Right renal pelvis (tissue), 4 donors: ENCODE measurements around the gene PIGQ. TPM values are rescaled to one million over a fixed set of nuclear protein-coding genes. Genes with fewer than 3 reads are reported as not detected.
"Not testable (repeated sequence)": the region's sequence is repeated elsewhere in the genome, so short reads cannot be mapped to it uniquely, and the experiment has no call there.

ENCODE experiments used
- DNase-seq, 4 donors: peaks; one replicate each; pipeline ENCODE4 v3.0.0-alpha.2; 2013; ENCODE audit warnings: low read depth in 4 of 4, low spot score in 3 of 4, missing footprints in 1 of 4
- polyA plus RNA-seq, 4 donors: library from polyadenylated mRNA; unstranded; fragments of 120-200 nt; gene quantifications; one replicate each; pipeline ENCODE4 v1.2.1, GENCODE V29; 2013; ENCODE audit not compliant: insufficient read length in 4 of 4

The PIGQ gene
- polyA plus RNA-seq, 4 donors, result 54.7 to 75.4 (median 65.0) TPM

DNA sequence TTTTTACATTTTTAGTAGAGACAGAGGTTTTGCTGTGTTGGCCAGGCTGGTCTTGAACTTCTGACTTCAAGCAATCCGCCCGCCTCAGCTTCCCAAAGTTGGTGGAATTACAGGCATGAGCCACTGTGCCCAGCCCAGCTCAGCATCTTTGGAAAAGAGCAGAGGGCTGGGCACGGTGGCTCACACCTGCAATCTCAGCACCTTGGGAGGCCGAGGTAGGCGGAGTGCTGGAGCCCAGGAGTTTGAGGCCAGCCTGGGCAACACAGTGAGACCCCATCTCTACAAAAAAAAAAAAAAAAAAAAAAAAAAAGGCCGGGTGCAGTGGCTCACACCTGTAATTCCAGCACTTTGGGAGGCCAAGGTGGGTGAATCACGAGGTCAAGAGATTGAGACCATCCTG, 27.9 kb downstream of the PIGQ start:
- DNase-seq, result not testable (repeated sequence)

DNA sequence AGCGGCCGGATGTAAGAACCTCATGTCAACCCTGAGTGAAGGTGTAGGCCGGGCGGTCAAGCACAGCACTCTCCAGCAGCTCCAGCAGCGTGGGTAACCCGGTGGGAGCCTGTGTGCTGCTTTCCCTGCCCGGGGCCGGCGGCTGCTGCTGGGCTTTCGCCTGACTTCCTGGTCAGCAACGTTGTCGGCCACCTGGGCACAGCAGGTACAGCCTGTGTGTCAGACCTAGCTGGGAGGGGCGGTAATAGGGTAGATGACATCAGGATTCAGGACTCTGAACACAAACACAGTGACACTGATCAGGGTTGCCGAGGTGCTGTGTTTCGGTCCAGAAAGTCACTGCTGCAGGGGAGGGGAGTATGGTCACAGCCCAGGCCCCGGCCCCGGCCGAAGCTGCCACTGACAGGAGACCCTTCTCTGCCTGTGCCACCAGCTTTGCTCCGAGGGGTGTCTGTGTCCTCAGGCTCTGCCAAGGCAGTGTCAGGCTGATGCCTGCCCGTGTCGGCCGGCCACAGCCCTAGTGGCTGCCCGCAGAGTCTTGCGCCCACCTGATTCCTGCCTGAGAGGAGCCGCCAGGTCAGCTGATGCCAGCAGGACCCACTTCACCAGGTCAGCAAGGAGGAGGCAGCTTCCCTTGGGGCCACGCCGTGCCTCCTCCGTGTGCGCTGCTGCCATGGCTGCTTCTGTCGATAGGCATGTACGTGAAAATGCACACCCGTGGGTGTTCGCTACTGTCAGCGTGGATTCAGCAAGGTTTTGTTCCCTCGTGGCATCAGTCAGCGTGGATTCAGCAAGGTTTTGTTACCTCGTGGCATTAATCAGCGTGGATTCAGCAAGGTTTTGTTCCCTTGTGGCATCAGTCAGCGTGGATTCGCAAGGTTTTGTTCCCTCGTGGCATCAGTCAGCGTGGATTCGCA, 29.3 kb downstream of the PIGQ start:
- DNase-seq, result no peak

DNA sequence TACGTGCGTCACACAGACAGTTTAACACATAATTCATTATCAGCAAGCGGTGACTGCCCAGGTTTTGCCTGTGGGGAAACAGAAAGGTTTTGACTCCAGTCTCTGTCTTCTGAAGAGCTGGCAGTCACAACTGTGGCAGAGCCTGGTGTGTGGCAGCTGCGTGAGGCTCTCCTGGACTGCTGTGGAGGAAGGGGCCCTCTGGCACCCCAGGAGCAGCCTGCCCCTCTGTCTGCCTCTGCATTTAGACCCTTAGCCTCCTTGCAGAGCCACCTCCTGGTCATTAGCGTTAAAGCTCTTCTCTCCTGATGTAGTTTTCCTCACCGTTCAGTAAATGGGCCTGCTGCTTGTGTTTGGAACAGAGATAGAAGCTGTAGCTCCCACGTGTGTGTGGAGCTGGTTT, 31.0 kb downstream of the PIGQ start:
- DNase-seq, result no peak

DNA sequence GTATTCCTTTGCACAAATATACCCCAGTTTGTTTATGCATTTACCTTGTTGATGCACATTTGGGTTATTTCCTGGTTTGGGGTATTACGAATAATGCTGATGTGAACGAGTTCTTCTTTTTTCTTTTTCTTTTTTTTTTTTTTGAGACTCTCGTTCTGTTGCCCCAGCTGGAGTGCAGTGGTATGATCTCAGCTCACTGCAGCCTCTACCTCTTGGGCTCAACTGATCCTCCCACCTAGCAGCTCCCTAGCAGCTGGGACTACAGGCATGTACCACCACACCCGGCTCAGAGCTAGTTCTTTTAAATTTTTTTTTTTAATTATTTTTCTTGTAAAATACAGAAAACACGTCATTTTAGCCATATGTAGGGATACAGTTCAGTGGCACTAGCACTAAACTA, 34.2 kb downstream of the PIGQ start:
- DNase-seq, result no peak

DNA sequence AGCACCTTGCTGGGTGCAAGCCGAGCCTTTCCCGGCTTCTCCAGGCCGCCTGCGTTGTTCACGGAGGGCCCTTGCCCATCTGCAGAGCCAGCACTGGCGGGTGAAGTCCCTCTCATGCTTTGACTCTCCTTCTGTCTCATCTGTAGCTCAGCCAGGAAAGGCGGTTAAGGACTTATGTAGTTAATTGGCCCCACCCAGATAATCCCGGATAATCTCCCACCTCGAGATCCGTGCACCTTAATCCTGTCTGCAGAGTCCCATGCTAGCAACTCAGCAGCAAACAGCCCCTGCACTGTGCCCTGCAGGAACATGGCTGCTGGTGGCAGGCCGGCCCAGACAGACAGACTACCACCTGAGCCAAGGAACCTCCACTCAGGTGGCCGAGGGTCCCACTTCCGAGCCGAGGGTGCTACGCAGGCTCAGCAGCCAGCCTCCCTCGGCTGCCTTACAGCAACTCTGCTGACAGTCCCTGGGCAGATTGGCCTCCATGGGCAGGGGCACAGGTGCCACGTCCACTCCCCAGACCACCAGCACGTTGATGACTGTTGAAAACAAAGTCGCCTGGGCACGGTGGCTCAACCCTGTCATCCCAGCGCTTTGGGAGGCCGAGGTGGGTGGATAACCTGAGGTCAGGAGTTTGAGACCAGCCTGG, 37.0 kb downstream of the PIGQ start:
- no peak for DNase-seq

DNA sequence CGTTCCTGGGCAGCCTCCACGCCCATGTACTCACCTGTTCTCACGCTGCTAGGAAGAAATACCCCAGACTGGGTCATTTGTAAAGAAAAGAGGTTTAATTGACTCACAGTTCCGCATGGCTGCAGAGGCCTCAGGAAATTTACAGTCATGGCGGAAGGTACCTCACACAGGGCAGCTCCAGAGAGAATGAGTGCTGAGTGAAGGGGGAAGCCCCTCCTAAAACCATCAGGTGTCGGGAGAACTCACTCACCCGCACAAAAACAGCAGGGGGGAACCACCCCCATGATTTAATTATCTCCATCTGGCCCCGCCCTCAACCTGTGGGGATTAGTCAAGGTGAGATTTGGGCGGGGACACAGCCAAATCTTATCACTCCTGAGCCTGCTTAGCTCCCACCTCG, 38.3 kb downstream of the PIGQ start:
- no peak for DNase-seq

DNA sequence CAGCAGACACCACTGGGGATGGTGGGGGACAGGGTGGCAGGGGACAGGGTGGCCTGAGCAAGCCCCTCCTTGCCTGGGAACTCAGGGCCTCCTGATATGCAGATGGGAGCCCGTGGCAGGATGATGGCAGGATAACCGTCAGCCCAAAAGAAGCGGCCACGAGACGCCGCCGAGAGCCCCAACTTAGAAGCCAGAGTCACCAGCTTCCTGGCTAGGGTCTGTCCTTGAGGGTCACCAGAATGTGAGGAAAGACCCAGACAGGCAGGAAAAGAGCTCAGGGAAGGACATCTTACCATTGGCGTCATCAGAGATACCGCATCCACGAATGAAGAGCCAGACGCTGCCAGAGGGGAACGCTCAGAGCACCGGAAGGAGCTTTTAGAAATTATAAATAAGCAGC, 39.5 kb downstream of the PIGQ start:
- no peak for DNase-seq

DNA sequence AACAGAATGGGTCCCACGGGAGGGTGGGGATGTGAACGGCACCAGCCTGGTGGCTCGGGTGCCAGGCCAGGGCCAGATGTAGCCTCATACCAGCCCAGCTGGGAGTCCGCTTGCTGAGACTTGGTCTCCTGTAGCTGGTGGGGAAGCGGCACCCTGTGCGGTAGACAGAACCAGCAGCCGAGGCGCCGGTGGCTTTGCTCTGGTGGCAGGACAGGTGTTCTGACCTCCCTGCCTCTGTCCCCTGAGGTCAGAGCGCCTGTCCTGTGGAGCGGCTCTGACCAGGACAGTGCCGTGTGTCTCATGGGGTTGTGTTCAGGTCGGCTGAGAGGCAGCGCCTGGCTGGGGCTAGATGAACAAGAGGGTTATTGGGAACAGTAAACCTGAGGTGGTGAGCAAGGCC, 40.2 kb downstream of the PIGQ start:
- DNase-seq, result no peak

DNA sequence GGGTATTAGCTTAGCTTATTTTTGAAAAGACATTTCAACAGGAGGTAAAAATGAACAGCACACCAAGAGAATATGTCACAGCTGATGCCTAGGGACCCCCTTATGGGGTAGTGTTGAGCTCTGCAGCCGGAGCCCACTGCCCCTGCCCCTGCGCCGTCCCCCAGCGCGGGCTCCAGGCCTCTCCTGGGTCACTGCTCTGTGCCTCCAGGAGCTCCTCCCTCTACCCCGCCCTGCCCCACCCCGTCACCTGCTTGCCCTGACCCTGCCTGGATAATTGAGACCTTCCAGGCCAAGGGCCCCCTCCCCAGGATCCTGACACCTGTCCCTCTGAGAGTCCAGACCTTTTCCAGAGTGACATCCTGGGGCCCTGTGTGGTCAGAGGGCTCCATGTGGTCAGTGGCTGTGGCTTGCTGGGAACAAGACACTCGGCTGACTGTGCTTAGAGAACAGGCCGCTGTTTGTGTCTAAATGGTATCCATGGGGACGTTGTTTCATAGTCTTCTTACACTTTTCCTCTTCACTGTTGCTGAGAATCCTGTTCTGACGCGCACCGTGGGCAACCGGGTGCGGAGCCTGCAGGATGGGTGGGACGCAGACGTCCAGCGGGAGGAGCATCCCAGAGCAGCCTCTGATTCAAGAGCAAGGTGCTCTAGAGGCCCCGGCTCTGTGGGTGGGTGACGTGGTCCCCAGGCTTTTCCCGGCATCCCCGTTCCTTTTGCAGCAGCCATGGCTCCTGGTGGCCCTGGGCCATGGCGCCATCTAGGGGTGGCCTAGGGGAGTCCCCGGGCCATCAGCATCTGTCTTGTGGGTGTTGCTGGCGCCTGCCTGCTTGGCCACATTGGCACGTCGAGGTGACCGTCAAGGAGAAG, 41.0 kb downstream of the PIGQ start:
- DNase-seq, result no peak

DNA sequence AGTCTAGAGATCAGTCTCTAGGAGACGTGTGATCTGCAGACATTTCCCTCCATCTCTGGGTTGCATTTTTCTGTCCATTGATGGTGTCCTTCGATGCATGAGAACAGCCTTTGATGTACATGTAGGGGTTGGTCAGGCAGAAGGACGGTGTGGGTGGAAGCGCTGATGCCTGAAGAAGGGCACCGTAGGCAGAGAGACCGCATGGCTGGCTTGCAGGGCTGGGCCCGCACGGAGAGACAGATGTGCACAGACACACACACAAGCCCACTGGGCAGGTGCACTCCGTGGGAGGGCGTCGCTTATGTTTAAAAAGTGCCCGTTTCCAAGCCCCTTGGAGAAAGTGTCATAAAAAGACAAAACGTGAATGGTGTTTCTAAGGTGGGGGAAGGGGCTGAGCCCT, 45.4 kb downstream of the PIGQ start:
- no peak for DNase-seq

DNA sequence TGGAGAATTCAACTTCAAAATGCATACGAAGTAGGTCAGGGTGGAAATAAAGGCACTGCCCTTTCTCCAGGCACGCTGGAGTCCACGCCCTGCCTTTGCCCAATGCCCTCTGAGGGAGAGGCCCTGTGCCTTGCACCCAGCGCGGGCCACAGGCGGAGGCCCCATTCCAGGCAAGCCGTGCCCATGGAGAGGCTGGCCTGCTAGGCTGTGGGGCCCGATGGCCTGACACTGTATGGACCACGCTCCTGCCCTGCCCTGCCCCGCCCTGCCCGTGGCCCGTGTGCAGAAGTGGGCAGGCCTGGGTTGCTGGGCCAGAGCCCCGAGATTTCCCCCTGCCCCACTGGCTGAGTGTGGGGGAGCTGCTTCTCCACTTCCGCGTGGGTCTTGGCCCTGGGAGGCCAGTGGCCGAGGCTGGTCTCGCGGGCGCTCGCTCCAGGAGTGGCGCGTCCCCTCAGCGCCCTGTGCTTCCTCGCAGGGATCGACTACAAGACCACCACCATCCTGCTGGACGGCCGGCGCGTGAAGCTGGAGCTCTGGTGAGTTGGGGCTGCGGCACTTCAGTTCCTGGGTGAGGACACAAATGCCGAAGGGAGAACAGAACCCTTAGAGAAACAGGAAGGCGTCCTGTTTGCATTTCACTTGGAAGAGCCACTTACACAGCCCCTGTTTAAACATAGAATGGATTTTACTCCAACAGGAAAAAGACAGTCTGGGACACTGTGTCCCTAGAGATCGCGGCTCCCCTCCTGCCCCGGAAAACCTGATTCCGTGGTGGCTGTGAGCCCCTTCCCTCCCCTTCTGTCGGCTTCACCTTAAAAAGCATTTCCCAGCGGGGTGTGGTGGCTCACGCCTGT, 47.2 kb downstream of the PIGQ start:
- no peak for DNase-seq

DNA sequence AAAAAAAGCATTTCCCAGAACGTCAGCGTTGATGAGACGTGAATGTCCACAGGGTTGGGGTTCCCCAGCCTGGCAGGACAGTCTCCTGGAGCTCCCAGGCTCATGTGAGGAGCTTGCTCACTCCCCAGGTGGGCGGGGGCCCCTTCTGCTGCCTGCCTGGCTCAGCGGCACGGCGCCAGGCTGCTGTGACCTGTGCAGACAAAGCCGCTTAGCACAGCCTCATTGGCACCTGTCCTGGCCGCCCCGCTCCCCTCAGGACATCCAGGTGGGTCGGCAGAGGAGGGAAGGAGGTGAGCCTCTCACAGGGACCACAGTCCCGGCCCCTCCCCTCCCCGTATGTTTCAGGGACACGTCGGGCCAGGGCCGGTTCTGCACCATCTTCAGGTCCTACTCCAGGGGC, 48.1 kb downstream of the PIGQ start:
- no peak for DNase-seq

DNA sequence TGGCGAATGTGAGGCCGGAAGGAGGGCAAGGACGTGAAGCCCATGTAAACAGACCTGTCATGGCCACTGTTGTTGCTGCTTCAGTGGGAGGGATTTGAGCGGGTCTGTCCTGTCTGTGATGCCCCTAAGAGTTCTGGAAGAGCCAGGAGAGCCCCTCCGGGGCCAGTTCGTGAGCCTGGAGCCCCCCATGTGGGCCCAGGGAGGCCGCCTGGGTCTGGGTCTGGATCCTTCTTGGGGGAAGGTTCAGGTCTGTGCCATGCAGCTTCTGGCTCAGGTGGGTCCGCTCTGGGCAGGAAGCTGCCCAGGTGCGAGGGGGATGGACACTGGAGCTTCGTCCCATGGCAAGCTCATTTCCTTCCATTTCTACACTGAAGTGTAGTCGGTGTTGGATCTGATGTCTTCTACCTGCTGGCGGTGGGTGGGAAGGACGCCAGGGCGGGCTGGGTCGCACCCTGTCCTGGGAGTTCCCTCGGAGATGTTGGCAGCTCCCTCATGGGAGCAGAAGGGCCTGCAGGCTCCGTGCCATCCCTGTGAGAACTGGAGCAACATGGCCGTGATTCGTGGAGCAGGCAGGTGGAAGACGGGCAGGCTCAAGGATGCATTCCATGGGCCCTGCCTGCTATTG, 49.8 kb downstream of the PIGQ start:
- no peak for DNase-seq

DNA sequence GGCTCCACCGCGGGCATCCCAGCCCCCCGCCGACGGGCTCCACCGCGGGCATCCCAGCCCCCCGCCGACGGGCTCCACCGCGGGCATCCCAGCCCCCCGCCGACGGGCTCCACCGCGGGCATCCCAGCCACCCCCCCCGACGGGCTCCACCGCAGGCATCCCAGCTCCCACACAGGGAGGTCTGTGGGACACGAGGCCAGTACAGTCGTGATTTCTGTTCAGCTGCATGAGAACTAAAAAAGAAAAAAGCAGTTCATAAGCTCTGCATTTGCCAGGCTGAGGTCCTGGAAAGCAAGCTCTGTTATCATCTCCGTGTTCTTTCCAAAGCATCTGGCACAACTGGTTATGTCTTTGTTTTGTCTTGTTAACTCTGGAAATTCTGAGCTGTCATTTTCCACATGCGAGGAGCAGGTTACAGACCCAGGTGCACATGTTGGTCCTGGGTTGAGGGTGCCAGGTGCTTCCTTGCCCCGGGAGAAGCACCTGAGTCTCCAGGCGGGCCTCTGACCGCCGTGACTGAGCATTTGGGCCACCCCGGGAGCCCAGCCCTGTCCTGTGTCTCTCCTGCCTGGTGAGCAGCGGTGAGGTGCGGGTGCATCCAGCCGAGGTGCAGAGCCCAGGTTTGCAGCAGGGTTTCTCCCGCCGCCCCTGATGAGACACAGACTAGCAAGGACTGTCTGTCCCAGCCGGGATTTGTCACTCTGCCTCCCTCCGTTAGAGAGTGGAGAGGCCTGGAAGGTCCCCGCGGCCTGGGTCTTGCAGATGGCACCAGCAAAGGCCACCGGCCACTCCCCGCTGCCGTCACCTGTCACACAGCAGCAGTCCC, 51.1 kb downstream of the PIGQ start:
- no peak for DNase-seq

DNA sequence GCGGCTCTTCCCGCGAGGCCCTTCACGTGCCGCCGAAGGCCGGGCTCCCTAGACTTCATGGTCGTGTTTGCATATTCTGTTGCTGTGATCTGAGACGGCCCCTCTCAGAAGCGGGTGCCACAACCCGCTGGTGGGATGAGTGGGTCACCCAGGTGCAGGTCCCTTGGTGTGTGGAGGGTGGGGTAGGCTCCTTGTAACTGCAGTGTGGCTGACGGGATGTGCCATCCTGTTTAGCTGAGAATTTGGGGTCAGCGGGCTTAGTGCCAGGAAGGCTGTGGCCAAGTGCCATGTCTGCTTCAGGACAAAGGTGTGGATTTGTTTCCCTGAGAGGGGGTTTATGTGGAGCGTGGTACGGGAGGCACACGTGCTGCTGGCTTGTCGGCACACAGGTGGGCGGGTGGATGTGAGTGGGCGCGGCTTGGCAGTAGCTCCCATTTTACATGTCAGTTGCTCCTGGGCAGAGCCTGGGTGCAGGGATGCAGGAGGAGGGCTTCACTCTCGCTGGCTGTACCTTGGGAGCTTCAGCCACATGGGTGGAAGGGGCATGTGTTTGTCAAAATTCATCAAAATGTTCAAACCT, 51.8 kb downstream of the PIGQ start:
- no peak for DNase-seq

DNA sequence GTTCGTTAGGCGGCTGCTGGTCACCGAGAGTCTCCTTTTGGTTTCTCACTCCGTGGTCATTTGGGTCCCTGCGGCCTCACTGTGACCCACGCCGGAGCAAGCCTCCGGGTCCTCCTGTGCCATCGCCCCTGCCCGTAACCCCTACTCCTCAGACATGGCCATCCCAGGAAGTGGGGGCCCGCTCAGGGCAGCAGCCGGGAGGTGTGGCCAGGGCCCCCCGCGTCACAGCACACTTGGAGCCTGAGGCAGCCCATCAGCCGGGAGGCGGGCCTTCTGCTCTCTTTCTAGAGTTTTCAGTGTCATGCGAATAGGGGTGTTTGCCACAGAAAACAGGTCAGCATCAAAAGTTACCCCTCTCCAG, 53.1 kb downstream of the PIGQ start:
- no peak for DNase-seq

DNA sequence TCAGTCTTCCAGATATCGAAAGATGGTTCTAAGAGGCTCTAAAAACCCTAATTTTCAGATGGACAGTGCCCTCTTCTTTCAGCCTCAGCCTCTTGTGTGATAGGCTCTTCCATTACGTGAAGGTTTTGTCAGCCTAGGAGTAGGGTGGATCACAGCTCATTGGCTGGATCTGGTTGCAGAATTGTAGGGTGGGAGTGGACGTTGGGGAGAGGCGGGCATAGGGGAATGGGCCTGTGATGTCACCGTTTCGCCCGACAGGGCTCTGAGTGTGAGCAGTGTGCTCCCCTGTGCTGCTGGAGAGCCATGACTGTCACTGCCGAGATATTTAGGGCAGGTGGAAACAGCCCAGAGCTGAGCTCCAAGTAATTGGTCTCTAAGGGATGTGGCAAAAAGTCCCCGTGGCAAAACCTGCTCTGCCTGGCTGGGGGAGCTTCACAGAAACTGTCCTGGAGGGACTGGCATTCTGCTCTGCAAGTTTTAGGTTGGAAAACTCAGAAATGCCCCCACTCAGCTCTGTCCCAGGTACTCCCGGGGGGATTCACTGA, 54.8 kb downstream of the PIGQ start:
- DNase-seq, result no peak
